Measurements from ENCODE around the gene ACLY.
"Not testable (repeated sequence)": the region's sequence is repeated elsewhere in the genome, so short reads cannot be mapped to it uniquely, and the experiment has no call there.

ACLY gene

DNA sequence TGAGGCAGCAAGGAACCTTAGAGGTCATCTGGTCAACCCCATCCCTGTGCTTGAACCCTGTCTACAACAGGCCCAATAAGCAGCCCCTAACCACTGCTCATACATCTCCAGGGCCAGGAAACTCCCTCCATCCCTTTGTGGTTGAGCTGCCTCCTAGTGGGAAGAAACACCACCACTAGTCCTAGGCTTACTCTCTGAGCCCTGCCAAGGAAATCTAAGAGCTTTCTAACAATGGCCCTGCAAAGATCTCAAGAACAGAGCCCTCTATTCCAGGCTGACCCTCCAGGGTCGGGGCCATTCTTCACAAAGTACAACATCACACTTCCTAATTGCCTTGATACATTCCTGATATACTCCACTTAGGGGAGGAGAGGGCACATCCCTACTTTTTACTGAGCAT lies 5.8 kb downstream of the ACLY start:
- no peak for DNase-seq (ENCODE audit: low read depth in 3 of 3, low spot score in 1 of 3)

DNA sequence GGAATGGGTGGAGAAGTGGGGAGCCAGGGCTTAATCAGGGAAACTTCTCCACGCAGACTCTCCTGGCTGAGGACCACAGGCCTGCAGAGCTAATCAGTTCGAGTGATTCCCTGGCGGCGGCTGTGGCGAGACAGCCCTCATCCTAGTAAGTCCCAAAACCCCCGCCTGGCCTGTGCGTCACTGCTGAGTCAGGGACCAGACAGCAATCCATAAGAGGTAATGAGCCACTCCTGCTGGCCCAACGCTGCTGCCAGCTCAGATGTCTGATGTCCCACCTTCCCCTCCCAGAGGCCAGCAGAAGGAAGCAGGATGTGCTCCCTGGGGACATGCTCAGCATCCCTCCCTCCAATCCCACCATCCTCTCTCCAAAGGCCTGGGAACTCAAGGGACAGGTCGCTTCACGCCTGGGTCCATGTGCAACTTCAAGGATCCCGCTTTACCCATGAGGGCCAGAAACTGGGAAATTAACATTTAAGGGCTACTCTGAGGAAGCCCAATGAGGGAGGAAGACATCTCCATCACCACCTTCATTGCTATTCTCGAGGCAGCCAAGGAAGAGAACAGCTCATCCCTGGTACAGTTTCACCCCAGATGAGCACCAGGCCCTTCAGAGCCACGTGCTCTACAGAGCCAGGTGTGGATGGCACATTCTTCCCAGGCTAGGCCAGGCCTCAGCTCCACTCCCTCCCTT lies 7.9 kb downstream of the ACLY start:
- no peak for DNase-seq (ENCODE audit: low read depth in 3 of 3, low spot score in 1 of 3)

DNA sequence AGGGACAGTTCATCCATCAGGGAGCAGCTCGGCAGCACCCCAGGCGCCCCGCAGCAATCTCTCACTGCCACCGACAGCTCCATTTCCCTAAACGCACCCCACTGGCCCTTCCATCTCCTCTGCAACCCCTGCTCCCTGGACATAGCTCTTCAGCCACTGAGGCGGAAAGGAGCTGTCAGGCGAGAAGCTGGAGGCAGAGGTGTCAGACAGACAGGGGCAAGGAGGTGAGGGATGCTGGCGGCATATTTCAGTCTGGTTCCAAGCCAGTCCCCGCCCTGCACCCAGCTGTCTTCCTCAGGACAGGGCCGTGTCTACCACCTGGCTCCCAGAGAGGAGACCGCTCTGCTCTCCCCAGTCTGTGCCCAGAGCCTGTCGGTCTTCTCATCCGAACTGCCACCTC lies 9.7 kb downstream of the ACLY start:
- no peak for DNase-seq (ENCODE audit: low read depth in 3 of 3, low spot score in 1 of 3)

DNA sequence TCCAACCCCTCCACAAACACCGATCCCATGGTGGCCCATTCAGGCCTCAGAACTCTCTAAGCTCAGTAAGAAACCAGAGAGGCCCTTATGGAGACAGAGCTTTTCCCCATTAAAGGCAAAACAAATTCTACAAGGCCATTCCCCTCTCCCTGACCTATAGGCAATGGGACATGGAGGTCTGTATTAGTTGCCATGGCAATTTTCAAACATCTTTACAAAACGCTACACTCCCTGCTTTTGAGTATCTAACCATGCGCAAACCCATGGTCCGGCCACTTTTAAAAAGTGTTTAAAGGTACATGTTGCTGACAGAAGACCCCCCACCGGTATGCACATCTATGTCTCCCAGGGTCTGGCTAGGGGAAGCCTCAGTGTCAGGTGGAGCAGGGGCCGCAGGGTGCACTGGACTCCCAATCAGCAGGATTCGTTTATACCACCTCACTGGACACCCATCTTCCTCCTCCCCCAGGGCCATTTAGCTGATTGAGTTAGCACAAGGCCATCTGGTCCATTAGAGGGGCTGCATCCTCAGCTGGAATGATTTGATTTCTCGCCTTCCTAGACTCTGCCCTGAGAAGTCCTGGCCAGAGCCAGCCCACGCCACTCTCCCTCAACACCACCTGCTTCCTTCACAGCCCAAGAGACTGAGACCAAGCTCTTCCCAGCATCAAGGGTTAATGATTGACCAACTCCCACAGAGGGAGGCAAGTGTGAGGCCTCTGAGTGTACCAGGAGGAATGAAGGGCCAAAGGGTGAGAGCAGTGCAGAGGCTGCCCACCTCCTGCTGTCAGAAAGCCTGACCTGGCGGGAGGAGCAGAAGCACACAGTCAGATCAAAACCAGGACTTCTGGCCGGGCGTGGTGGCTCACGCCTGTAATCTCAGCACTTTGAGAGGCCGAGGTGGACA lies 10.9 kb downstream of the ACLY start:
- no peak for DNase-seq (ENCODE audit: low read depth in 3 of 3, low spot score in 1 of 3)

DNA sequence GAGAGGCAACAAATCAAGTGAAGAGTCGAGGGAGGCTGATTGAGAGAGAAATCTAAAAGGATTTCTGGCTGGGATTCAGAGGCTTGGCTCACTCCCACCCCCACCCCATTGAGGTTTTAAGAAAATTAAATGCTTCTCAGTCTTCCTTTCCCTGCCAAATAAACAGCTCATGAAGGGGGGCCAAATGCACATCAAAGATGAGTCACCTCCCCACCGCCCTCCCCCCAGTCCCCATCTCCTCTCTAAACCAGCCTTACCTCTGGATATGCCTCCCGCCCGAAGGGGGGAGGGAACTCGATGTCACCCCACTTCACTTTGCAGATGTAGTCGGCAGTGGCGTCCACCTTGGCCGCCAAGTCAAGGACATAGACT lies 11.6 kb downstream of the ACLY start:
- no peak for DNase-seq (ENCODE audit: low read depth in 3 of 3, low spot score in 1 of 3)

DNA sequence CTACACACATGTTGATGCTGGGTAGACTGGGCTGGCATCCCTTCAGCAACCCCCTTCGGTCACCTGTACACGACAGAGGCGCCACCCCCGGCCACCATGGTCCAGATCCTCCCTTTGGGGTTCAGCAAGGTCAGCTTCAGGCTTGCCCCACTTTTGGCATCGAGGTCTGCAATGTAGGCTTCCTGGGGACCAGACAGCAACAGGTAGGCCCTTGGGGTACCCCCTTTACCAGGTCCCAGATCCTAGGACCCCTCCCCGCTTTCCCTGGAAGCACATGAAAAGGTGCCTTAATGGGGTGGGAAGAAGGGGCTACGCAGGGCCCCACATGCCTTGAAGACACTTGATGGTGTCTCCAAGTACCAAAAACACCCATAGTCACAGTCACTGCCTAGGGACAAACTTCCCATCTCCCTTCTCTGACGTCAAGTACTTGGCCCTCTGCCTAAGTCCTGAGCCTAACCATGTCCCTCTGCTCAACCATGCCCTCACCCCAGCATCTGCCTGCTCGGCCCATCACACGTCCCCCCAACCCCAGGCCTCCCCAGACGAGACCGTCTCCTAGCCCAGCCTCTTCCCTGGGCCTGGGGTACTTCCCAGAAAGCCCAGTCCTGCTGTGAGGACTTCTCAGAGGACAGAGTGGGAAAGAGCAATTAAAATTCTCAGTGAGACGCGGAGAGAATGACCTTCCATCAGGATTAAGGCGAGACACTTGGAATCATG lies 12.1 kb downstream of the ACLY start:
- DNase-seq (ENCODE audit: low read depth in 3 of 3, low spot score in 1 of 3) = no peak

DNA sequence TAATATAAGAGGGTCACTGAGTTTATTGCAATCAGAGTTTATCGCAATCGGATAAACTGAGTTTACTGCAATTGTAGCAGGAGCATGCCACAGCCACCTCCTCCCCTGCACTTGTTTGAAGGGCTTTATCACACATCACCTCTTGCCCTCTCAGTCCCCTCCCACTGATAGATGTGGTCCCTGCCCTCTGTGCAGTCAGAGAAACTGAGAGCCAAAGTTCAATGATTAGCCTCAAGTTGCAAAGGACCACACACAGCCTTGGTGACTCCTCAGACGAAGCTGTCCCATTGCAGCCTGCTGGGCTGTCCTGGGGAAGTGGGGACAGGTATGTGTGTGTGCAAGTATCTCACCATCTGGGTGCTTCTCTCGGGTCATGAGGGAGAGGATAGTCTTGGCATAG lies 13.6 kb downstream of the ACLY start:
- DNase-seq (ENCODE audit: low read depth in 3 of 3, low spot score in 1 of 3) = no peak

DNA sequence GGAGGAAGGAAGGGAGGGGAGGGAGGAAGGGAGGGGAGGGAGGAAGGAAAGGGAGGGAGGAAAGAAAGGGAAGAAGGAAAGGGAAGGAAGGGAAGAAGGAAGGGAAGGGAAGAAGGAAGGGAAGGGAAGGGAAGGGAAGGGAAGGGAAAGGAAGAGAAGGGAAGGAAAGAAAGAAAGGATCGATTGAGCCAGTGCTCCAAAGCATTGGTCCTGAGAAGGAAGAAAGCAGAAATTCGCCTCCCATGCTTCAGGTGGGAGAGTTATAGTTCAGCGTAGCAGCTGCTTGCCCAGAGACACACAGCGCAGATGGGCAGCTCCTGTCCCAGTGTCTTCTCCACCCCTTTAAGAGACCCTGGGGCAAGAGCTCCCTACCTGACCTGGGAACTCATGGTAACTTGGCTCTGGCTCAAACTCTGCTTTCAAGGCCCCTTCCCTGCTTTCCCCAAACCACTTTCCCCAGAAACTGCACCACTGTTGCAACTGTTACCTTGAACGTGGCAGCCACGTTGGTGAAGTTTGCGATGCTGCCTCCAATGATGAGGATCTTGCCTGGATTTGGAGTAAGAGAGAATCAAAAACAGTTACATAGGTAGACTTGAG lies 14.4 kb downstream of the ACLY start:
- DNase-seq (ENCODE audit: low read depth in 3 of 3, low spot score in 1 of 3) = no peak

DNA sequence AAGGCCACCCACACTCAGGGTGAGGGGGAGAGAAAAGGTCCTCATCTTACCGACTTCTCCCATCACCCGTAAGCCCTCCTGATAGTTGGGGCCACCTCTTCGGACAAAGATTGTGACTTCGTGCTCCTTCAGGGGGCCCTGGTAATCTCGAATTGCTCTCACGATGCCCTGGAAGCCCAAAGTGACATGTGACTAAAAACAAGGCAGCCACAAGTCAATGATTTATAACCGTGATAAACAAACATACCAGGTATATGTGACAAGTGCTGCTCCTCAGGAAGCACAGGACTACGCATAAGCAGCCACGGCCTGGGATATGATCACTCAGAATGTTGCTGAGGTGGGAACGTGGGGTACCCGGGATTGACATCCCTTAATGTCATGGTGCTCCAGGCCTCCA lies 17.1 kb downstream of the ACLY start:
- no peak for DNase-seq (ENCODE audit: low read depth in 3 of 3, low spot score in 1 of 3)

DNA sequence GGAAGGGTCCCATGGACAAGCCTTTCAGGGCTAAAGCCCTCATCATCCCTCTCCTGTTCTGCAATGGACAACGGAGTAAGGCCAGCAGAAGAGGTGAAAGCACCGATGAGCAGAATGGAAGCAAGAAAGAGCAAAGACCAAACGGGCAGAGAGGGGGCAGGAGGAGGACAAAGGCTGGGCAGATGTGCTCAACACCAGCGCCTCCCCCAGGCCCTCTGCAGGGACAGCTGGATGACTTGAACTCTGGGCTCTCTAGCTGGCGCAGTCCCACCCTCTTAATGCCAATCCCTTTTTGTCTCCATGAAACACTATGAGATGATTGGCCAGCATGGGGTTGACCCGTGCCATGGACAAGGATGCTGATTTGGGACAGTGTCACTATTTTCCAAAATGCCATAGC lies 22.0 kb downstream of the ACLY start:
- DNase-seq (ENCODE audit: low read depth in 3 of 3, low spot score in 1 of 3) = no peak

DNA sequence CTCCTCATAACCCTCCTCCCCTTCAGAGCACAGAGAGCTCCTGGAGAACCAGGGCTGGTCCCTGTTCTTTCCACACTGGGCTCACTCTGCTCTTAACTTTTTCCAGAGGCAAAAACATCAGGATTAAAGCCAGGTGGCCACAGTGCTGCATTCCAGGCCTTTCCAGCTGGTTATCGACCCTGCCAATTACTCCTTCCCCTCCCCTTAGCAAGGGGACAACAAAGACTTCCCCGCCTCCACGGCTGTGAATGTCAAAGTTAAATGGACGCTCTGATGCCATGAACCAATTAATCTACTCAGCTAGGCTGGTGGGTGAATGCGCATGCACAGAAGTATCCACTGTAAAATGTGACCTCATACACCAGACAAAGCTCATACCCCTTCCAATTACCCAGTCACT lies 23.1 kb downstream of the ACLY start:
- DNase-seq (ENCODE audit: low read depth in 3 of 3, low spot score in 1 of 3) = no peak

DNA sequence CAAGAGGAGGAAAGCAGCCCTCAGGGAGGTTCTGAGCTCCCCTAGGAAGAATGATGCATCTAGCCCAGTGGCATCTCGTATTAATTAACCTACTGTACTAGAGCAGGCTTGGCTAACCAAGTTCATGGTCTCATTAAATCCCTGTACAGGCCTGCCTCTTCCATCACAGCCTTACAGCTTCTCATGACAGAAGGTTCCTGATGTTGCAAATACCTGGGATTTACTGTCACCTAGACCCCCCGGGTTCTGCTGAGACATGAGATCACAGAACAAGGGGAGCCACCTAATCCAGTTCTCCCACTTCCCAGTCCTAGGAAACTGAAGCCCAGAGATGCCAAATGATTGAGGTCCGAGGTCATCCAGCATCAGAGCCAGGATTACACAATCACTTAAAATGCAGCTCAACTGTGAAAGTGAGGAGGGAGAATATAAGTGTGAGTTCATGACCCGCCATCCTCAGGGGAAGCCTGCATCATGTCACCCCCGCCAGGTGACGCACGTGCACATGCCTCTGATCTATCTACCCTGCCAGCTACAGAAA lies 23.9 kb downstream of the ACLY start:
- no peak for DNase-seq (ENCODE audit: low read depth in 3 of 3, low spot score in 1 of 3)

DNA sequence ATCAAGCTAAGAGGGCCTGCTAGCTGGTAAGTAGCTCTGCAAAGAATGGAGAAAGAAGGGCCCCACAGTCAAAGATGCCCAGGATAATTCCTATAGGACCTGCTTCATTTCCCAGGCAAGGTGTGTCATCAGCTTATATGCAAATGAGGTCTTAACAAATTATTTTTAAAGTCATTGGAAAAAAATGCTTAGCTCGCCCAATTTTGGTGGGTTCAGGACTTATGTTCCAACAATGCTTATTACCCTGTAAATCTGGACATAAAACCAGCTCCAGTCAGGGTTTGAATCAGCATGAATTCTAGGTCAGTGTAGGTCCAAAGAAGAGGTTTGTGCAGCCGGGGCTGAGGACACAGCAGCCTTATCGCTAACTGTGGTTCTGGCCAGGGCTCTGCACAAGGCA lies 25.4 kb downstream of the ACLY start:
- no peak for DNase-seq (ENCODE audit: low read depth in 3 of 3, low spot score in 1 of 3)

DNA sequence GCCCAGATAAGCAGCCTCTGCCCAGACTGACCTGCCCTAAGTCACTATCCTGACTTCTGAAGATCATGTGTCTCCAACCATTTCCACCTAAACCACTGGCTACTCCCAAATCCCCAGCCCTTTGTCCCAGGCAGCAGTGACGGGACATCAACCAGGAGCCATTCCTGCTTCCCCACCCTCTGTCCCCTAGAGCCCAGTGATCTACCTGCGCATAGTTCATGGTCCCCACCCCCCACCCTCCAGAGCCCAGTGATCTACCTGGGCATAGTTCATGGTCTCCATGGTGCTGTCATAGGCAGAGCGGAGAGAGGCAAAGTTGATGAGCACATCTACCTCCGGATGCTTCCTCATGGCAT lies 26.8 kb downstream of the ACLY start:
- no peak for DNase-seq (ENCODE audit: low read depth in 3 of 3, low spot score in 1 of 3)

DNA sequence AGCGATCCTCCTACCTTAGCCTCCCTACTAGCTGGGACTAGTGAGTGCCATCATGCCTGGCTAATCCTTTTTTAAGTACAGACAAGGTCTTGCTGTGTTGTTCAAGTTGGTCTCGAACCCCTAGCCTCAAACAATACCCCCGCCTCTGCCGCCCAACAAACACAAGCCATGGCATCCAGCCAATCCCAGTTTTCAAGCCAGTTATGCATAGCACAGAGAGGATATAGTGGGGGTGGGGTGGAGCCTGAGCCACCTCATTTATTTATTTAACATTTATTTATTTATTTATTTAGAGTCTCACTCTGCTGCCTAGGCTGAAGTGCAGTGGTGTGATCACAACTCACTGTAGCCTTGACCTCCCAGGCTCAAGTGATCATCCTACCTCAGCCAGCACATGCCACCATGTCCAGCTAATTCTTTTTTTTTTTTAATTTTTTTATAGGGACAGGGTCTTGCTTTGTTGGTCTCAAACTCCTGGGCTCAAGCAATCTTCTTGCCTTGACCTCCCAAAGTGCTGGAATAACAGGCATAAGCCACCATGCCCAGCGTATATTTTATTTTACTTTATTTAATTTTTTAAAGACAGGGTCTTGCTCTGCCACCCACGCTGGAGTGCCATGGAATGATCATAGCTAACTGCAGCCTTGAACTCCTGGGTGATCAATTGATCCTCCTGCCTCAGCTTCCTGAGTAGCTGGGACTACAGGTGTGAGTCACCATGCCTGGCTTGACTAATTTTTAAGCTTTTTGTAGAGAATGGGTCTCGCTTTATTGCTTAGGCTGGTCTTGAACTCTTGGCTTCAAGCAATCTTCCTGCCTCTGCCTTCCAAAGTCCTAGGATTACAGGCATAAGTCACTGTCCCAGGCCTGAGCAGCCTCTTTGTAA lies 27.4 kb downstream of the ACLY start:
- no peak for DNase-seq (ENCODE audit: low read depth in 3 of 3, low spot score in 1 of 3)

DNA sequence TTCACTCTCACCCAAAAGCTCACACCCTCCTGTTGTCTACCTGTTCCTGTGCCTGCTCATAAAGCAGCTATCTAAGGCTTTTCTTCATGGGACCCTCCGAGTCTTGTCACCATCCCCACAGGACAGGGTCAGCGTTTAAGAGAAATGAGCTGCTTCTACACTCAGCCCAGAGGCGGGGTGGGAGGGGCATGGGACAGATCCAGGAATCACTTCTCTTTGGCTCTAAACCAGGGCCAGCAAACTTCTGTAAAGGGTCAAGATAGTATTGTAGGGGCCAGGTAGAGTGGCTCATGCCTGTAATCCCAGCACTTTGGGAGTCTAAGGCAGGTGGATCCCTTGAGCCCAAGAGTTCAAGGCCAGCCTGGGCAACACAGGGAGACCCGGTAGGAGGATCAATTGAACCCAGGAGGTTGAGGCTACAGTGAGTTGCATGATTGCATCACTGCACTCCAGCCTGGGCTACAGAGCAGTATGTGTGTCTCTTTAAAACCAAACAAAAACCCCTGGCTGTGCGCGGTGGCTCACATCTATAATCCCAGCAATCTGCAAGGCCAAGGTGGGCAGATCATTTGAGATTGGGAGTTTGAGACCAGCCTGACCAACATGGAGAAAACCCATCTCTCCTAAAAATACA lies 30.3 kb downstream of the ACLY start:
- no peak for DNase-seq (ENCODE audit: low read depth in 3 of 3, low spot score in 1 of 3)

DNA sequence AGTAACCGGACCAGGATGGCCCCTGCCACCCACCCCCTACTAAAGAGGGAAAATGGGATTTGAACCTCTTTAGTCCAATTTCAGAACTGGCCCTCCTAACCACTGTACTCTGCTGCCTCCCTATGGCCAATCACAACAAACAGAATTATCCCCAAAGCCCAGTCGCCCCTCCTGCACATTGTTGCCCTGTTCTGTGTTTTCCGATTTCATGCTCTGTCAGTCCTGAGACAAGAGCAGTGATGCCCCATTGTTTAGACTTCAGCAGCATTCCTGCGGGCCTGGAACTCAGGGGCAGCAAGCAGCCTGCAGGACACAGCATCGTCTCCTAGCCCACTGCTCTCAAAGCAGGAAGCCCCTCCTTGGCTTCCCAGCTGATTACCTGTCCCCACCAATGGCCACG lies 33.0 kb downstream of the ACLY start:
- DNase-seq (ENCODE audit: low read depth in 3 of 3, low spot score in 1 of 3) = no peak

DNA sequence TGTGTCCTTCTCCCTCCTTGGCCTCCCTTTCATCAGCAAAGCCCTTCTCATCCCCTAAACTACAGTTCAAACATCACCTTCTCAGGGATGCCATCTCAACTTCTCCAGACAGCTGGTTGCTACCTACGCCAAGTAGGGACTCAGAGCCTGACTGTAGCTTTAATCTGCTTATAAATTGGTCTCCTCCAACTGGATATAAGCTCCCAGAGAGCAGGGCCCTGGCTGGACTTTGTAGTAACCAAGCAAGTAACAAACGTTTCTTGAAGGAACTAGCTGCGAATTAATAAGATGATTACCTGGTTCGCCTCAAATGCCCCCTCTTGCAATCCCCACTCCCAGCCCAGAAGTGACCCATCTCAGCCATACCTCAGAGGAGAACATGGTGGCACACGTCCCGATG lies 36.0 kb downstream of the ACLY start:
- no peak for DNase-seq (ENCODE audit: low read depth in 3 of 3, low spot score in 1 of 3)

DNA sequence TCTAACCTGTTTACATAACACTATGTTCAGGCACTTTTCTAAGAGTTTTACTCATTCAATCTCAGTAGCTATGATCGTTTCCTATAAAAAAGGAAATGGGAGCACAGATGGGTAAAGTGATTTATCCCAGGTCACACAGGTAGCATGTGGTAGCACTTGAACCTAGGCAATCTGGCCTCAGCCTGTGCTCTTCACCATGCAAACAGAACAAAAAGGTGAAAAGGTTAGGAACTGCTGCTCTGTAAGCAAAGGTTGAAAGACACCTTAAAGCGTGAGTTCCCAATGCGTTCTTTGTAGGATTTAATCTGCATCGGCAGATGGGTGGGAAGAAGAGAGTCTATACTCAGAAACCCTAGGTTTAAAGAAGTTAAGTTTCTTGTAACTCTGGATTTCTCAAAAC lies 38.6 kb downstream of the ACLY start:
- no peak for DNase-seq (ENCODE audit: low read depth in 3 of 3, low spot score in 1 of 3)

DNA sequence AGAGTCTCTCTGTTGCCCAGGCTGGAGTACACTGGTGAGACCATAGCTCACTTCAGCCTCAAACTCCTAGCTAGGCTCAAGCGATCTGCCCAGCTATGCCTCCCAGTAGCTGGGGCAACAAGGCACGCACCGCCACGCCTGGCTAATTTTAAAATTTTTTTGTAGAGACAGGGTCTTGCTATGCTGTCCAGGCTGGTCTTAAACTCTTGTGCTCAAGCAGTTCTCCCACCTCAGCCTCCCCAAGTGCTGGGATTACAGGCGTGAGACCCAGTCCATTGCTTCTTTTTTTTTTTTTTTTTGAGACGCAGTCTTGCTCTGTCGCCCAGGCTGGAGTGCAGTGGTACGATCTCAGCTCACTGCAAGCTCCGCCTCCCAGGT lies 44.5 kb downstream of the ACLY start:
- DNase-seq (ENCODE audit: low read depth in 3 of 3, low spot score in 1 of 3) = not testable (repeated sequence)
